ENCODE results near the gene KDM4C.

DNA sequence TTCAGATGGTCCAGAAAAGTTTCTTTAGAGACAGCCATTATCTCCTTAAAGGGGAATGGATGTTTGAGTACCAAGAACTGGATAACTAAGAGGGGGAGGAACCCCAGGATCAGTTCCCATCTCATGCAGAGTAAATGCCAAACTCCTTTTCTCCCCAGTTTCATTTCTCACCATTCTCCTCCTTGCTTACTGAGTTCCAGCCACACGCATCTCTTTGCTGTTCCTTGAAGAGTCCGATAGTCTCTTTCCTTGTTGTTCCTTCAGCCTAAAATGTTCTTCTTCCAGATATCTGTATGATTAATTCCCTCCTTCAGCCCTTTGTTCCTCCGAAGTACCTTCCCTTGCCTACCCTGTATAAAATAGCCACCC, 30.0 kb downstream of the KDM4C start:
- TF ChIP-seq, protein P1, sequence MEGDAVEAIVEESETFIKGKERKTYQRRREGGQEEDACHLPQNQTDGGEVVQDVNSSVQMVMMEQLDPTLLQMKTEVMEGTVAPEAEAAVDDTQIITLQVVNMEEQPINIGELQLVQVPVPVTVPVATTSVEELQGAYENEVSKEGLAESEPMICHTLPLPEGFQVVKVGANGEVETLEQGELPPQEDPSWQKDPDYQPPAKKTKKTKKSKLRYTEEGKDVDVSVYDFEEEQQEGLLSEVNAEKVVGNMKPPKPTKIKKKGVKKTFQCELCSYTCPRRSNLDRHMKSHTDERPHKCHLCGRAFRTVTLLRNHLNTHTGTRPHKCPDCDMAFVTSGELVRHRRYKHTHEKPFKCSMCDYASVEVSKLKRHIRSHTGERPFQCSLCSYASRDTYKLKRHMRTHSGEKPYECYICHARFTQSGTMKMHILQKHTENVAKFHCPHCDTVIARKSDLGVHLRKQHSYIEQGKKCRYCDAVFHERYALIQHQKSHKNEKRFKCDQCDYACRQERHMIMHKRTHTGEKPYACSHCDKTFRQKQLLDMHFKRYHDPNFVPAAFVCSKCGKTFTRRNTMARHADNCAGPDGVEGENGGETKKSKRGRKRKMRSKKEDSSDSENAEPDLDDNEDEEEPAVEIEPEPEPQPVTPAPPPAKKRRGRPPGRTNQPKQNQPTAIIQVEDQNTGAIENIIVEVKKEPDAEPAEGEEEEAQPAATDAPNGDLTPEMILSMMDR (optimal IDR thresholded peaks at IDR 0.05 in 1 of 3, IDR thresholded peaks at IDR 0.05 in 1 of 3, conservative IDR thresholded peaks at IDR 0.05 in 1 of 3; ENCODE audit: extremely low read depth in 1 of 3, insufficient read depth in 2 of 3, low read length in 3 of 3) = no peak
- TF ChIP-seq EZH2 (IDR thresholded peaks at IDR 0.05; ENCODE audit: low read length) = no peak
